Measurements from ENCODE around the gene PITPNM3. TPM values are rescaled to one million over a fixed set of nuclear protein-coding genes. Genes with fewer than 3 reads are reported as not detected.
A peak's percentile ranks its signal among the peaks of the same experiment; 100 is the strongest.

The PITPNM3 gene
- total and polyA plus RNA-seq, 4 experiments from 2014 or later = 0.05 to 0.50 (median 0.29) TPM; not detected in 1

GRCh38 chr17:6476810-6477179 lies 79.6 kb downstream of the PITPNM3 start:
- Mint-ChIP-seq H3K36me3 (no peaks in the 10 kb centered on the region), H3K4me3 (no peak overlapping the region), H3K27me3 (peaks cover 2 to 10% of the 10 kb centered on the region in 2 donors), H3K27ac (peak overlapping the region in 1 of 7 donors; percentile 37), H3K9me3 (no peaks in the 10 kb centered on the region), H3K4me1 (peaks cover 0 to 4% (median 1%) of the 10 kb centered on the region in 4 donors)
- no peak for DNase-seq
- no peaks in the 10 kb centered on the region for H3K36me3 ChIP-seq (ENCODE audit: insufficient read depth, low read length)
- no peaks in the 10 kb centered on the region for H3K27me3 ChIP-seq (ENCODE audit: insufficient read depth, low read length)
- no peak overlapping the region for H3K27ac ChIP-seq (ENCODE audit: low read depth, low read length)
- CTCF ChIA-PET (ENCODE audit: partially characterized antibody) = no interaction called here
- no peak overlapping the region for H3K4me3 ChIP-seq (ENCODE audit: low read length in 2 of 2)
- H3K4me1 ChIP-seq (ENCODE audit: insufficient read depth, low read length) = no peaks in the 10 kb centered on the region
- intact Hi-C loops (cut with micrococcal nuclease) = loop anchor here (10.0 kb wide), 1 partner anchor 168 kb away; the partner anchor contains the start of genes KIAA0753 and TXNDC17
- no peaks in the 10 kb centered on the region for H3K9me3 ChIP-seq (ENCODE audit: control insufficient read depth in 1 of 2, low read length in 2 of 2)
- POLR2A ChIA-PET (ENCODE audit: partially characterized antibody) = no interaction called here

- Mint-ChIP-seq H3K4me3 (no peak overlapping the region), H3K27me3 (peaks cover 0 to 6% of the 10 kb centered on the region in 2 donors), H3K9me3 (no peaks in the 10 kb centered on the region), H3K4me1 (peaks cover 0 to 4% (median under 1%) of the 10 kb centered on the region in 4 donors), H3K36me3 (no peaks in the 10 kb centered on the region), H3K27ac (no peak overlapping the region)
- DNase-seq = no peak
- no peak overlapping the region for H3K4me3 ChIP-seq (ENCODE audit: low read length in 2 of 2)
- no peaks in the 10 kb centered on the region for H3K4me1 ChIP-seq (ENCODE audit: insufficient read depth, low read length)
- H3K9me3 ChIP-seq (ENCODE audit: control insufficient read depth in 1 of 2, low read length in 2 of 2) = no peaks in the 10 kb centered on the region
- CTCF ChIA-PET (ENCODE audit: partially characterized antibody) = interaction anchor here (1.1 kb wide), 1 partner anchor 10 kb away, joined by 4 read pairs; no protein-coding TSS in a partner anchor
- no peaks in the 10 kb centered on the region for H3K36me3 ChIP-seq (ENCODE audit: insufficient read depth, low read length)
- no peak overlapping the region for H3K27ac ChIP-seq (ENCODE audit: low read depth, low read length)
- H3K27me3 ChIP-seq (ENCODE audit: insufficient read depth, low read length) = no peaks in the 10 kb centered on the region
- intact Hi-C loops (cut with micrococcal nuclease) = loop anchor here (10.0 kb wide), 1 partner anchor 169 kb away; the partner anchor contains the start of genes KIAA0753 and TXNDC17
- POLR2A ChIA-PET (ENCODE audit: partially characterized antibody) = no interaction called here
Observed at GRCh38 chr17:6476076-6476809, 80.1 kb downstream of the PITPNM3 start.

DNA sequence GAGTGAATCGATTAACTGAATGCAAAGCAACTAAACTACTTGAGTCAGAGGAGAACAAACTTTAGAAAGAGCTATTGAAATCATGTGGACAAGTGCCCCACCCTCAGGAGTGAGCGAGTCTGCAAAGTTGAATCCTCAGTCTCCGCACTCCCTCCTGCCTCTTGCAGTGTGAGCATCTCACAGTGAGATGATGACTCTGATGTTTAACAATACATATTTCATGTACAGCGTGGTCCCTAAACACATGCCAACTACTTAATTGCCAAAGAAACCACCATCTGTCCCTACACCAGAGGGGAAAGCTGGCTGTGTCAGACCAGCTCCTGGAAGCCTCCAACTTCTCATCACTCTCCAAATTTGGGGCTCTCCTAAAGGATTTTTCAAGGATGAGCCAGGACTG lies 80.9 kb downstream of the PITPNM3 start:
- Histone ChIP-seq H3K4me1 (ENCODE audit: insufficient read depth, low read length) (no peaks in the 10 kb centered on the region), H3K27me3 (ENCODE audit: insufficient read depth, low read length) (no peaks in the 10 kb centered on the region), H3K4me3 (ENCODE audit: low read length in 2 of 2) (no peak overlapping the region), H3K36me3 (ENCODE audit: insufficient read depth, low read length) (no peaks in the 10 kb centered on the region), H3K27ac (ENCODE audit: low read depth, low read length) (no peak overlapping the region), H3K9me3 (ENCODE audit: control insufficient read depth in 1 of 2, low read length in 2 of 2) (no peaks in the 10 kb centered on the region)
- POLR2A ChIA-PET (ENCODE audit: partially characterized antibody) = no interaction called here
- Mint-ChIP-seq H3K4me3 (no peak overlapping the region), H3K4me1 (peaks cover 0 to 4% (median under 1%) of the 10 kb centered on the region in 4 donors), H3K27me3 (peaks cover 0 to 2% of the 10 kb centered on the region in 2 donors), H3K27ac (no peak overlapping the region), H3K9me3 (no peaks in the 10 kb centered on the region), H3K36me3 (no peaks in the 10 kb centered on the region)
- CTCF ChIA-PET (ENCODE audit: partially characterized antibody) = interaction anchor here (1.1 kb wide), 1 partner anchor 11 kb away, joined by 4 read pairs; no protein-coding TSS in a partner anchor
- intact Hi-C loops (cut with micrococcal nuclease) = loop anchor here (10.0 kb wide), 1 partner anchor 169 kb away; the partner anchor contains the start of genes KIAA0753 and TXNDC17
- no peak for DNase-seq

DNA sequence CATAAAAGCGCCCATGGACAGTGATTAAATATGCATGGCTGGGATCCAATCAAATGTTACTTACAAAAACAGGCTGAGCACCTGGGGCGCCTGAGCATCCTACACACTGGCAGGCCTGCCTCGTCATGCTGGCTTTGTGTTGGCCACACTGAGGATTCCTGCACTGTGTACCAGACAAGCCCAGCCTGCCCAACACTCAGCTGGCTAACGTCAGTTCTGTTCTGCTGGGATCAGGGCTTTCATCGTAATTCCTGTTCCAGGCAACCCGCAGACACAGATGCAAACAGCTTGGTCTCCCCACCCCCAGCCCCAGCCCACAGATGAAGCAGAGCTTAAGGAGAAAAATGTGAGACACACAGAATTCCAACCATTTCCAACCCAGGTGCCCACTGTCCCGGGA lies 81.4 kb downstream of the PITPNM3 start:
- ChIA-PET CTCF (ENCODE audit: partially characterized antibody) (interaction anchor here (1.1 kb wide), 1 partner anchor 11 kb away, joined by 4 read pairs; no protein-coding TSS in a partner anchor), POLR2A (ENCODE audit: partially characterized antibody) (no interaction called here)
- Histone ChIP-seq H3K36me3 (ENCODE audit: insufficient read depth, low read length) (no peaks in the 10 kb centered on the region), H3K4me1 (ENCODE audit: insufficient read depth, low read length) (no peaks in the 10 kb centered on the region), H3K27me3 (ENCODE audit: insufficient read depth, low read length) (no peaks in the 10 kb centered on the region), H3K27ac (ENCODE audit: low read depth, low read length) (no peak overlapping the region), H3K9me3 (ENCODE audit: control insufficient read depth in 1 of 2, low read length in 2 of 2) (no peaks in the 10 kb centered on the region), H3K4me3 (ENCODE audit: low read length in 2 of 2) (no peak overlapping the region)
- intact Hi-C loops (cut with micrococcal nuclease) = loop anchor here (10.0 kb wide), 1 partner anchor 170 kb away; the partner anchor contains the start of genes KIAA0753 and TXNDC17
- H3K27ac Mint-ChIP-seq = peak overlapping the region in 1 of 7 donors; percentile 29
- peaks cover 0 to 4% (median under 1%) of the 10 kb centered on the region in 4 donors for H3K4me1 Mint-ChIP-seq
- no peak for DNase-seq
- no peaks in the 10 kb centered on the region for H3K36me3 Mint-ChIP-seq
- no peak overlapping the region for H3K4me3 Mint-ChIP-seq
- peaks cover 0 to 2% of the 10 kb centered on the region in 2 donors for H3K27me3 Mint-ChIP-seq
- no peaks in the 10 kb centered on the region for H3K9me3 Mint-ChIP-seq

DNA sequence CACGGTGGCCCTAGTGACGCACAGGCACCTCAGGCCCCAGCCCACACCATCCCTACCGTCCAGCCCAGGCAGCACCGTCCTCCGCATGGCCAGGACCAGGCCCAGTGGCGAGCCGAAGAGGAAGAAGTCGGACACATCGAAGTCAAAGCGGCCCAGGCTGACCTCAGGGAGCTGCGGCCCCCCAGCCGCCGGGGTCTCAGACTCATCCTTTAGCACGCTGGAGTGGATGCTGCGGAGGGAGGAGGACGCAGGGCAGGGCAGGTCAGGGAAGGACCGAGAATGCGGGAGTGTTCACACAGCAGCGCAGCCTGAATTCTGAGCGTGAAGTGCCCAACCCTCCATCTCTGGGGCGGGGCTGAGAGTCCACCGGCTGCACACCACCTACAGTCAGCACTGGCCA lies 82.0 kb downstream of the PITPNM3 start:
- Mint-ChIP-seq H3K9me3 (no peaks in the 10 kb centered on the region), H3K4me3 (no peak overlapping the region), H3K36me3 (no peaks in the 10 kb centered on the region), H3K27me3 (peaks cover 0 to 5% of the 10 kb centered on the region in 2 donors), H3K4me1 (peaks cover 0 to 4% (median under 1%) of the 10 kb centered on the region in 4 donors), H3K27ac (peak overlapping the region in 1 of 7 donors; percentile 46)
- Histone ChIP-seq H3K4me3 (ENCODE audit: low read length in 2 of 2) (no peak overlapping the region), H3K27ac (ENCODE audit: low read depth, low read length) (no peak overlapping the region), H3K36me3 (ENCODE audit: insufficient read depth, low read length) (no peaks in the 10 kb centered on the region), H3K27me3 (ENCODE audit: insufficient read depth, low read length) (no peaks in the 10 kb centered on the region), H3K4me1 (ENCODE audit: insufficient read depth, low read length) (no peaks in the 10 kb centered on the region), H3K9me3 (ENCODE audit: control insufficient read depth in 1 of 2, low read length in 2 of 2) (no peaks in the 10 kb centered on the region)
- POLR2A ChIA-PET (ENCODE audit: partially characterized antibody) = no interaction called here
- no peak for DNase-seq
- intact Hi-C loops (cut with micrococcal nuclease) = loop anchor here (10.0 kb wide), 1 partner anchor 170 kb away; the partner anchor contains the start of genes KIAA0753 and TXNDC17
- CTCF ChIA-PET (ENCODE audit: partially characterized antibody) = interaction anchor here (3.2 kb wide), 1 partner anchor 12 kb away, joined by 17 read pairs; no protein-coding TSS in a partner anchor

- no peaks in the 10 kb centered on the region for H3K9me3 Mint-ChIP-seq
- no peaks in the 10 kb centered on the region for H3K36me3 Mint-ChIP-seq
- peaks cover 0 to 6% of the 10 kb centered on the region in 2 donors for H3K27me3 Mint-ChIP-seq
- no peaks in the 10 kb centered on the region for H3K27me3 ChIP-seq (ENCODE audit: insufficient read depth, low read length)
- peak; percentile 49 to 58 (median 52) for DNase-seq
- intact Hi-C loops (cut with micrococcal nuclease) = loop anchor here (10.0 kb wide), 1 partner anchor 172 kb away; the partner anchor contains the start of genes KIAA0753 and TXNDC17
- H3K27ac ChIP-seq (ENCODE audit: low read depth, low read length) = no peak overlapping the region
- H3K9me3 ChIP-seq (ENCODE audit: control insufficient read depth in 1 of 2, low read length in 2 of 2) = no peaks in the 10 kb centered on the region
- CTCF ChIA-PET (ENCODE audit: partially characterized antibody) = interaction anchor here (0.7 to 3.2 kb wide), 16 partner anchors 9 to 531 kb away, joined by 3 to 17 read pairs (median 4); partner anchors contain the start of gene PIMREG
- POLR2A ChIA-PET (ENCODE audit: partially characterized antibody) = interaction anchor here (0.6 to 1.3 kb wide), 3 partner anchors 18 to 166 kb away, joined by 3 to 4 read pairs (median 3); a partner anchor contains a TSS
- no peak overlapping the region for H3K4me3 ChIP-seq (ENCODE audit: low read length in 2 of 2)
- H3K36me3 ChIP-seq (ENCODE audit: insufficient read depth, low read length) = no peaks in the 10 kb centered on the region
- H3K4me1 Mint-ChIP-seq = peaks cover 0 to 4% (median under 1%) of the 10 kb centered on the region in 4 donors
- H3K4me1 ChIP-seq (ENCODE audit: insufficient read depth, low read length) = no peaks in the 10 kb centered on the region
- H3K27ac Mint-ChIP-seq = peak overlapping the region in 3 of 7 donors; percentile 29 to 87 (median 57)
- no peak overlapping the region for H3K4me3 Mint-ChIP-seq
Observed at GRCh38 chr17:6473128-6473767, 83.1 kb downstream of the PITPNM3 start.
